NCI-H2196 treated with DMSO at 0.1 percent for 48 hours (cell line): ENCODE data around the gene ARL15.

Experiments
- DNase-seq: peaks from one replicate; lab custom pipeline; 2025; ENCODE audit not compliant: unreplicated experiment; lab: John Stamatoyannopoulos, UW

ARL15 gene

GRCh38 chr5:54288568-54289217, 21.7 kb downstream of the ARL15 start:
- DNase-seq, result no peak

- DNase-seq, result no peak
These were observed 24.7 kb downstream of the ARL15 start for GRCh38 chr5:54285686-54286085.

DNA sequence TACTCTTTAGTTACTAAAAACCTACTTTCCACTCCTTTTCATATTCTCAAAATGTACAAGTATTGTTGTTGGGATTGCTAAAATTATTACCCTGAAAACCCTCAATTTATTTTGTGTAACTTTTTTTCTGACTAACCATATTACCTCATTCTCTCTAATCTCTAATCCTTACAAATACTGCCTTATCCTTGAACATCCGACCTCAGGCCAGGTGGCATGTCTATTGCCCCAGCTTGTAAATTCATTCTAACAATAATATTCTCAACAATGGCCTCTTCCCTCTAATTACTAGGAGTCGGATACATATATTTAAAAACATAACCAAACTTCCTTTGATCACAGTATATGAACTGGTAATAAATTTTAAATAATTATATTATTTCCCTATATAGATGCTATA, 25.8 kb downstream of the ARL15 start:
- no peak for DNase-seq

DNA sequence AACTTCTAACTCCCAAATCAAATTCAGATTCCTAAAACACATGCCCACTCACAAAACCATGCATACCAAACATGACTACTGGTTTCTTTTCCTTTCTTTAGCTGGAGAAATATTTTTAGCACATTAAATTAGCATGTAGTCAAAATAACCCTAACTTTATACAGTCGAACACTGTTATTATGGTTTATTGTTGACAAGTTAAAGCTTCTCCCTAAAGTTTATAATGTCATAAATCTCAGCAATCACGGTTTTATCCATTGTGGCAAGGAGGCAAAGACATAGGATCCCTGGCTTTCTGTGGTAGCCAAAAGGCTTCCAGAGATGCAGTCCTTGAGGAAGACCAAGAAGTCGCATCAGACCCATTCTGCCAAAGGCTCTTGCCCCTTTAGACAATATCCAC, 27.5 kb downstream of the ARL15 start:
- DNase-seq, result no peak

DNA sequence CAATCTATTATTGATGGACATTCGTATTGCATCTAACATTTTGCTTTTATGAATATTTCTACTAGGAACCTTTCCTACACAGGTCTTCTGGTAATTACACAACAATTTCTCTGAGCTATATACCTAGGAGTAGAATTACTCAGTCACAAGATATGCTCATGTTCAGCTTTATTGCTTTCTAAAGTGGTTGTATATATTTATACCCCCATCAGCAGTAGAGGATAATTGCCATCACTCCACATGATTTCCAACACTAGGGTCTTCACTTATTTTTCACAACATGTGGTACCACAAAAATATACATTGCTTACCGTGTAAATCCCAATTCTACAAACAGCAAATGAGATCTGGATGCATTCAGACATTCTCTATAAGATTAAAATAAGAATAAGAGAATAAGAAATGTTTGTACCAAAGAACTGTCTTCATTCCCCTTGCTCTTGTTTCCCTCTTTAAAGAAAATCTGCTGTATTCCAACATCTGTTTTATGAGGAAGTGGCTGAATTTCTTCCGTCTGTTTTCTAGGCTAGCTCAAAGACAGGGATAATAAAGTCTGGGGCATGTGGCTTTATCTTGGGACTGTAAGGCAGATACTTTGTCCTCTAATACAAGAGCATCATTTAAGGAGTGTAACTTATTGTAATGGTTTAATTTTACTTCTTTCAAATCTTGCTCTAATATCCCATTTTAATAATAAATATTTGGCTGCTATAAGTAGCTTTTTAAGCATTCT, 28.2 kb downstream of the ARL15 start:
- DNase-seq, result no peak

- no peak for DNase-seq
These were observed 30.4 kb downstream of the ARL15 start for GRCh38 chr5:54279960-54280359.

DNA sequence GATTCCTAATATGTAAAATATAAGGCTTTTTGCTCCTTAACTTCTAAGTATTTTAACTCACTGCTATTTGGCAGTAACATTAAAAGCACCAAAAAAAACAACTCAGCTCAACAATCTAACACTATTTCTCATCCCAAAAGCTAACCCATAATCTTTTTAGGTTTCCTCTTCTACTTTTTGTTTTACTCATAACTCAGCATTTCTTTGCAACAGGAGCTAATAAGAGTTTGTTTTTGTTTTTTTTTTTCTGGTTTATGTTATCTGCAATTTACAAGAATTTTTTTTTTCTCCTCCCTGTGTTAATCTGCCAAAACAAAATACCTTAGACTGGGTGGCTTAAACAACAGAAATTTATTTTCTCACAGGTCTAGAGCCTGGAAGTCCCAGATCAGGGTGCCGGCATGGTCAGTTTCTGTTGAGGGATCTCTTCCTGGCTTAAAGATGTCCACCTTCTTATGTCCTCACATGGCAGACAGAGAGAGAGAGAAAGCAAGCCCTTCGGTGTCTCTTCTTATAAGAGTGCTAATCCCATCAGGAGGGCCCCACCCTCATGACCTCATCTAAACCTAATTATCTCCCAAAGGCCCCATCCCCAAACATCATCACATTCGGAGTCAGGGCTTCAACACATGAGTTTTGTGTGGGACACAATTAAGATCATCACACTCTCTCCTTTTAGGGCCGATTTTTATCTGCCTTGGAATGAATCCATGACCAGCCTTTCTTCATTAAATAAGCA, 31.2 kb downstream of the ARL15 start:
- DNase-seq, result no peak

- no peak for DNase-seq
These were observed 32.1 kb downstream of the ARL15 start for GRCh38 chr5:54278036-54278830.

GRCh38 chr5:54276048-54276447, 34.3 kb downstream of the ARL15 start:
- DNase-seq, result no peak

DNA sequence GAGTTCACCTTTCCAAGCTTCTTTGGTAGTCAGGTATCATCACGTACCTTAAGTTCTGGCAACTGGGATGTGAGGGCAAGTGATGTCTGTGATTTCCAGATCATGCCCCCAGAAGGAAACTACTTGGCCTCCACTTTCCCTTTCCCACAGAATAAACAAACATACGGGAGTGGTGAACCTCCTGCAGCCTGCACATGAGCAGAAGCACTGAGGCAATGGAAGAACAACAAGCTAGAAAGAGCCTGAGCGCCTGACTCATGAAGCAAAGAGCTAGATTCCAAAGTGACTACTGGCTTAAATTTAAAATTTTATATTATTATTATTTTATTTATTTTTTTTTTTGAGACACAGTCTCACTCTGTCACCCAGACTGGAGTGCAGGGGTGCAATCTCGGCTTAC, 35.0 kb downstream of the ARL15 start:
- DNase-seq, result no peak

- no peak for DNase-seq
These were observed 35.4 kb downstream of the ARL15 start for GRCh38 chr5:54274944-54275343.

GRCh38 chr5:54273715-54274114, 36.7 kb downstream of the ARL15 start:
- DNase-seq, result no peak

GRCh38 chr5:54272746-54273145, 37.6 kb downstream of the ARL15 start:
- no peak for DNase-seq

DNA sequence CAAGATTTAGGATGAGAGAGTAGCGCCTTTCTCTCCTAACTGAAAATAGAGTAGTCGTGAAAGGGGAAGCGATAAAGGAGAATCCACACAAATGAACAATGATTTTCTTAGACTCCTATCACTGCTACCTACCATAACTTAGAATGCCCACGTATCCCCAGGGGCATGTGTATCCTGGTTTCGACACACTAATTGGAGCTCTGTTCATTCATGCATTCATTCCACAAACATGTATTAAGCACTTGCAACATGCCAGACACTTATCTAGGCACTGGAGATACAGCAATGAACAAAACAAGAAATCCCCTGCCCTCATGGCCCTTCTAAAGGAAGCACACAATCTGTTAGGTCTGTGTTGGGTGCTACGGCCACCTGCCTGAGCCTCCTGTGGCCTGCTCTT, 40.0 kb downstream of the ARL15 start:
- no peak for DNase-seq

DNA sequence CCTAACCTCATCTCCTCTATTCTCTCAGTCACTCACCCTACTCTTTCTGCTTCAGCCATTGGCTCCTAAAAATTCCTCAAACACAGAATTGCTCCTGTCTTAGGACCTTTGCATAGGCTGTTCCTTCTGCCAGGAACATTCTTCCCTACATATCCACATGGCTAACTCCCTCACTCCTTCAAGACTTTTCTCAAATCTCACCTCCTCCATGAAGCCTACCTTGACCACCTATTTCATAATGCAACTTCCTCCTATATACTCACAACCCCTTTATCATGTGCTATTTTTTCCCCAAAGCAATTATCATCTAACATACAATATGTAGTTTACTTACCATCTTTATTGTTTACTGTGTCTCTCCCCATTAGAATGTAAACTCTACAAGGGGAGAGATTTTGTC, 45.8 kb downstream of the ARL15 start:
- no peak for DNase-seq

DNA sequence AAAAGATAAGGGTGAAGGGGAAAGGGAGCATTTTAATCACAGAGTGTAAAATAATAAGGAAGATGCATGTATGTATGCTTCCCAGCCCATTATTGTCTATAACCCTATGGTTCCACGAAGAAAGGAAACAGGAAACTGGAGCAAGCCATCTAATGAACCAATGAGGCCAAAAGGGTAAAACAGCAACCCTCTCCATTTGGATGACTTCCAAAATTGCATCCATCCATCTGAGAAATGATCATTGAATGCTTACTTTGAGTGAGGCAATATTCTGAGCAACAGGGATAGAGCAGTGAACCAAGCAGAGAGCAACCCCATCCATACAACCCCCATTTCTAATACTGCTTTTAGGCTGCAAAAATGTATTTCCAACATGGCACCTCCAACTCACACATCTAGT, 46.9 kb downstream of the ARL15 start:
- DNase-seq, result no peak

DNA sequence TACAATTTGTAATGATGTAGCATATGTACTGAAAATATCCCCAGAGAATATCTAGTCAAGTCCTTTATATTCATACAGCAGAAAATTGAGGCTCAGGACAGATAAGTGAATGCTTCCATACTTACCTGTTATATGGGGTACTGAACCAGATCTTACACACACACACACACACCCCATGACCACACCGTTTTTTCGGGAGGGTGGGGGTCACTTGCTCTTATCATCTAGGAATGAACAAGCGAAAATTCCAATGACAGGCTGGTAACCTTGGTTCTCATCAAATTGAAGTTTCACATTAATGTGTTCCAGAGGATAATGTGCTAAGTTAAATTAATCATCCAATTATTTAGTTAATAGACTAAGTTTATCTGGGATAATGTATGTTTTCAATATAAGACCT, 48.8 kb downstream of the ARL15 start:
- no peak for DNase-seq

DNA sequence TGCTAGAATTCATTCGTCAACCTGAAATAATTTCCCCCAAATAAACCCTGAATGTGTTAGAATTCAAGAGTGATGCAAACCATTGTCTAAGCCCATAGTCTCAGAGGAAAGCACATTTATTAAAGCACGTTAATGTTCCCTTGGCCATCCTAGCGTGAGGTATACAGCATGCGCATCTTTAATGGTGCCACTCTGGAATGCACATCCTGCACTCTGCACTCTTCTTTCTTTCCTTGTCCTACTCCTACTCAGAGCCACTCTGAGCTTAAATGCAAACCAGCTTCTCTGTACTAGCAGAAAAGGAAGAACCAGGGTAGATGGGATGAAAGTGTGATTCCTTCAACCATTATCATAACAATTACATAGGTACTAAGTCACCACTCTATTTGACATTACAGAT, 50.4 kb downstream of the ARL15 start:
- DNase-seq, result no peak

DNA sequence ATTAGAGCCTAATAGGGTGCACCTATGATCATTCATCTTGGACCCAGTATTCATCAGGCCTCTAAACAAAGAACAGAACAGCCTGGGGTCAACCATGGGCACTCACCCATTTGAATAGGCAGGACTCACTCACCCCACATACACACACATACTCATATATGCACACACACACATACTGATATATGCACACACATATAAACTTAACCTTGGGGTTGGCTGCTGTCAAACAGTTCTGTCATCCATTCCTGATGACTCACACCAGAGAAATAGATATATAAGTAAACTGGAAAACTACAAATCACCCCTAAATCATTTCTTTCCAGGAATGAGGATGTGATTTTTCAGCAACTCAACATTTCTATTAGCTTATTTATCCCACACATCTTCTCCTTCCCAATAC, 51.3 kb downstream of the ARL15 start:
- DNase-seq, result no peak

- peak; percentile 18 for DNase-seq
These were observed 52.8 kb downstream of the ARL15 start for GRCh38 chr5:54257366-54258118.
